HS-27A (cell line): ENCODE data around the gene ANGEL1.

Source experiments
- DNase-seq: peaks from one replicate; pipeline ENCODE4 v3.0.0-alpha.2; 2012; ENCODE audit warnings: low read depth, missing footprints

Gene ANGEL1

DNA sequence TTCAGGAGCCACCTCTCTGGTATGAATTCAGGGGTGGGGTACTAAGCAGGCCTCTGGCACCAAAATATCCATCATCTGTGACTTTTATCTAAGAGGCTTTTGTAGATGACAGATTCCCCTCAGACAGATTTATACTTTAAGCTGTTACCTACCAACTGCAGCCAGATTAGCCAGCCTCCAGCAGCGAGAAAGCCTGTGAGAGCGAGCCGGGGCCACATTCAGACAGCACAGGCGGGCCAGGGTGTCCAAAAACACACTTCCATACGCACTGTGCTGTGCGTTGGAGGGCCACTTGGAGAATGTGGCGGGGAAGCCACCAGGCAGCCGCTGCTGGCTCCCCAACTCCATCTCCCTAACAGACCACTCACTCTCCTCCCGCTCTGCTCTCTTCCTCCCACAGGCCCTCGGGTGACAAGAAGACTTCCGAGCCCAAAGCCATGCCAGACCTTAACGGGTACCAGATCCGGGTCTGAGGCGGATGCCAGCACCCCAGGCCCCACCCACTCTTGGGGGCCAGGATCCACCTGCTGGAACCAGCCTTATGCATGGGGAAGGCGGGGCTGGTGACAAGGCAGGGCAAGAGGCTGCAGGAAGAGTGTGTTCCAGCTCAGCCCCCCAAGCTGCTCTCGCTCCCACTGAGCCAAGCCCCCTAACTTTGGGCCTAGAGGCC, 34.0 kb downstream of the ANGEL1 start:
- no peak for DNase-seq

DNA sequence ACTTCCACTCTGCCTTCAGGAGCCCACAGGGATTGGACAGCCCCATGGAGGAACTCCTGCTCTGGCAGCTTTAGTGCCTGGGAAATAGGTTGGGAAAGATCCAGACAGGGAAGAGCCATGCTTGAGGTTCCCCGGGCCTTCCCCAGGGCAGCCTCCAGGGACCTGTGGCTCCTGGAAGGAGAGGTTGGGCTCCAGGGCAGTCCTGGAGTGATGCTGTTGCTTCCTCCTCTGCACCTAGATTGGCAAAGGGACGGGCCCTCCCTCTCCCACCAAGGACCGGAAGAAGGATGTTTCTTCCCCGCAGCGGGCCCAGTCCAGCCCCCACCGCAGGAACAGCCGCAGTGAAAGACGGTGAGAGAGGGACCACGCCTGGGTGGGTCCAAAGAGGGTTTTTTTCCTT, 35.0 kb downstream of the ANGEL1 start:
- DNase-seq = no peak

DNA sequence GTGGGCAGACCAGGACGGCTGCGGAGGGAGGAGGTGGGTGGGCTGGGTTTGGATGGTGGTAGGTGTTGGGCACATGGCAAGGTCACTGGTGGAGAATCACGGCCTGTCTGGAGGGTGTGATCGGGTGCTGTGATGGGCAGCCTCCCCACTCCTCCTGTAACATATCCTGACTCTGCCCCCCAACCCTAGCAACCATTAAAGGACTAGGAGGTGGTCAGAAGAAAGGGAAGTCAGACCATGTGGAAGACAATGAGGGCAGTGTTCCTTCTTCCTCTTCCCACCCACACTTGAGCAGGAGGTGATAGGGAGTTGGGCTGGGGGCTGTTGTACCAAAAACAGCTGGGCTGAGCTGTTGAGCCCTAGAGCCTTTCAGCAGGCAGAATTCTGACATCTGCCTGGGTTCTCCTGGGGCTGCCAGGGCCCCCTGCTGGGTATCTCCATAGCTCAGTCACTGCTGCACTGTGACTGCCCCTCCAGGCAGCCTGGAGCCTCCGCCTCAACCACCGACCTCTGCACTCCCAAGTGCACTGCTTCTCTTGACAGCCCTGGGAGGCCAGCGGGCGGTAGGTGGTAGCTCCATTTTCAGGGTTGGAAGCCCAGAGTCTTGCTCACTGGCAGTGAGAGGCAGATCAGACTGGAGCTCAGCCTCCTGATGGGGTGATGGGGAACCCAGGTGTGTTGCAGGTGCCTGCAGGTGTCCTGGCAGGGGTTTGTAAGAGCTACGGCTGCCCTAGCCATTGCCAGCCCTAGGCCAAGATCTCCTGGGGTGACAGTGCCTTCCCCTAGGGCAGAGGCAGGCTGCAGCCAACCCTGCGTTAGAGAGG, 36.0 kb downstream of the ANGEL1 start:
- no peak for DNase-seq

DNA sequence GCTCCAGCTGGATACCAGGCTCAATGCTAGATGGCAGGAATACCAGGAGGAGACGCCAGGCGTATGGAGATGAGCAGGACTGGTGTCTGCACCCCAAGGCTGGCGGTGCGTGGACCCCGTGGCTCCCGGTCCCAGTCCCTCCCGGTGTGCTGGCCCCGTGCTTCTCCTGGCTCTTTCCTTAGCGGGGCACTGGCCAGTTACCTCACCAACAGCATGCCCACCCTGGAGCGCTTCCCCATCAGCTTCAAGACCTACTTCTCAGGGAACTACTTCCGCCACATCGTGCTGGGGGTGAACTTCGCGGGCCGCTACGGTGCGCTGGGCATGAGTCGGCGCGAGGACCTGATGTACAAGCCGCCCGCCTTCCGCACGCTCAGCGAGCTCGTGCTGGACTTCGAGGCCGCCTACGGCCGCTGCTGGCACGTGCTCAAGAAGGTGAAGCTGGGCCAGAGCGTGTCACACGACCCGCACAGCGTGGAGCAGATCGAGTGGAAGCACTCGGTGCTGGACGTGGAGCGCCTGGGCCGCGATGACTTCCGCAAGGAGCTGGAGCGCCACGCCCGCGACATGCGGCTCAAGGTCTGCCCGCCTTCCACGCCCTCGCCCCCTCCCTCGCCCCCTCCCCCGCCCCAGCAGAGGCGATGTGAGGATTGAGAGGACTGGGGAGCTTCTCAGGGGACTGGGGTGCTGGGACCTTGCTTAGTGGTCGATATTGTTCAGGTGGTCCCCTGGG, 36.8 kb downstream of the ANGEL1 start:
- no peak for DNase-seq

DNA sequence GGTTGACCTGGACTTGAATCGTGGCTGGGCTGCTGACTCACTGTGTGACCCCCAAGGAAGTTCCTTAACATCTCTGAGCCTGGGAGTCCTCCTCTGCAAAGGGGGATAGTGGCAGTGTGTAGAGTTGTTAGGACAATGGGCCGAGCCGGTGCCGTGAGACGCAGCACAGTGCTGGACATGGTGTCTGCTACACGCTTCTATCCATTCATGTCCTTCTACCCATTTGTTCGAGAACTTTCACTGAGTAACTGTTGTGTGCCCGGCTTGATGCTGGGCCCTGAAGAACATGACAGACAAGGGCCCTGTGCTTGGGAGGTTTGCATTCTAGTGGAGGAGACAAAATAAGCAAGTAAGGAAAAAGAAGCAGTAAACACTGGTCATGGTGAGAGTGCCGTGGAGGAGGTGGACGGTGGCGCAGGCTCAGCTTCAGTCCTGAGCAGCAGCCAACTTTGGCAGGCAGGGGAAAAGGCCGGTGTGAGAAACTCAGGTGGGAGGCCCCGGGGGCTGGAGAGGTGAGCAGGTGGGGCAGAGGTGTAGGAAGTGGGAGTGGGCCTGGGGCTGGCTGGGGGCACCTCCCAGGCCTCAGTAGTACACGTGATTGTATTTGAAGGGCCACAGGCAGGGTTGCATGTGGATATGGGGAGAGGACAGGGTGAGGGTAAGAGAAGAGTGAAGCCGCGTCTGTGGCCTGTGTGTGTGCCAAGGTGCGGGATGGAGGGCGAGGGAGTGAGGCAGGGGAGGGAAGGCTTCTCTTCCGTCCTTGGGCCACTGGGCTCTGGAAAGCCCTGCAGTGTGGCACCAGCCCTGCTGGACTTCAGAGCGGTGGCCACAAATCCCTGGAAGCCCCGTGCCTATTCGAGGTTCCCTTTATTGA, 37.6 kb downstream of the ANGEL1 start:
- no peak for DNase-seq

DNA sequence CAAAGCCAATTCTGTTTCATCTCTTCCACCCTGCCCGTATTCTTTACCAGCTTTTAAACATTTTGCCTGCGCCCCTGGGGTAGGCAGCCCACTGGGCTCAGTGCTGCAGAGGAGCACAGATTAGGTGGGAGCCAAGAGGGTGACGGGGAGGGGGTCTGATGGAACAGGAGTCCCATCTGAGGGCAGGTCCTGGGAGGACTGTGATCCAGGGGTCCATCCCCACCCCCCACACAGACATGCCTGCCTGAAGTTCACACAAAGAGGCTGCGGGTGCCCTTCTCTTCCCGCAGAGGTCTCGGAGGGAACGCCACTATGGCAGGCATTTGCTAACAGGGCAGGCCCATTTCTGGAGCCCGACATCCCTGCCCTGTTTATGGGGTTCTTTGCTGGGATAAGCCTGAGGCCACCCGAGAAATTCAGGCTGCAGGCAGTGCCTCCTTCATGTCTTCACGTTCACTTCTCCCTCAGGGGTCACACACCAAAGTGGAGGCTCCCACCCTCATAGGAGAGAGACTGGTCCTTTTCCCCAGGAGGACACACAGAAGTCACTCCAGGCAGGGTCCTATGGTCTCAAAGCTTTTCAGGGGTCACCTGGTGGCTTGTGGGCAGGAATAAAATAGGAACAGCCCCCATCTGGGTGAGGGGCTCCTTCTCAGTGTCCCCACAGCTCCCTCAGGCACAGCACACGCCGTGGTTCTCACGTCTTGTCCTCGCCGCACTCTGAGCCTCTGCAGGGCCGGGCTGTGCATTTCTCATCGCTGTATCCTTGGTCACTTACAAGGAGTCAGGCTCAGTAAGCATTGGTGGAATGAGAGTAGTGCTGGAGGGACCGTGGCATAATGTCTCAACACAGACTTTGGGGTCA, 38.5 kb downstream of the ANGEL1 start:
- no peak for DNase-seq

DNA sequence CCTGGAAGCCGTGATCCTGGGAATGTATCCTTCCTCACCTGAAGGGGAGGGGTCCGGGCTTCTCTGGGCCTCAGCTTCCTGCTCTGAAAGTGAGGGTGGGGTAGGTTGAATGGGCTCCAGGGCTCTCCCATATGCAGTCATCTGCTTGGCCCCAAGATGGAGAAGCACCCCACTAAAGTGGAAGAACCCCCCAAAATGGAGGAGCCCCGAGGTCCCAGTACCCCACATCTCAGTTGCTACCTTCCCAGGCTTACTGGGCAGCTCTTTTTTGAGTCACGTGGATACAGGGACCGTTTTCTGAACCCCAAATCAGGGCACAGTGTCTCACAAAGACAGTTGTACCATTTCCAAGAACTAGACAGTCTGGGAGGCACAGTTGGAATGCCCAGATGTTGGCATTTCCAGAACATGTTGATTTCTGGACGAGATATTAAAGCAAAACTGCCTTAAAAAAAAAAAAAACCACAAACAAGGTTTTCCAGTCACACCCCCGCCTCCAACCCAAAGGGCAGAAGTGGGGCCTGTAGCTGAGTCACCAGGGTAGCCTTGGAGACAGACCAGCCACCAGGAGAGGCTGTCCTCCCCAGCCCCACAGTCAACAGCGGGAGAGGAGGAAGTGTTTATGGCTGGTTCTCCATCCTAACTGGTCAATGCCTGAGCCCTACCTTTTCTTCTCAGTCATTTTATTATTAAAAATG, 39.3 kb downstream of the ANGEL1 start:
- DNase-seq = peak; percentile 17

DNA sequence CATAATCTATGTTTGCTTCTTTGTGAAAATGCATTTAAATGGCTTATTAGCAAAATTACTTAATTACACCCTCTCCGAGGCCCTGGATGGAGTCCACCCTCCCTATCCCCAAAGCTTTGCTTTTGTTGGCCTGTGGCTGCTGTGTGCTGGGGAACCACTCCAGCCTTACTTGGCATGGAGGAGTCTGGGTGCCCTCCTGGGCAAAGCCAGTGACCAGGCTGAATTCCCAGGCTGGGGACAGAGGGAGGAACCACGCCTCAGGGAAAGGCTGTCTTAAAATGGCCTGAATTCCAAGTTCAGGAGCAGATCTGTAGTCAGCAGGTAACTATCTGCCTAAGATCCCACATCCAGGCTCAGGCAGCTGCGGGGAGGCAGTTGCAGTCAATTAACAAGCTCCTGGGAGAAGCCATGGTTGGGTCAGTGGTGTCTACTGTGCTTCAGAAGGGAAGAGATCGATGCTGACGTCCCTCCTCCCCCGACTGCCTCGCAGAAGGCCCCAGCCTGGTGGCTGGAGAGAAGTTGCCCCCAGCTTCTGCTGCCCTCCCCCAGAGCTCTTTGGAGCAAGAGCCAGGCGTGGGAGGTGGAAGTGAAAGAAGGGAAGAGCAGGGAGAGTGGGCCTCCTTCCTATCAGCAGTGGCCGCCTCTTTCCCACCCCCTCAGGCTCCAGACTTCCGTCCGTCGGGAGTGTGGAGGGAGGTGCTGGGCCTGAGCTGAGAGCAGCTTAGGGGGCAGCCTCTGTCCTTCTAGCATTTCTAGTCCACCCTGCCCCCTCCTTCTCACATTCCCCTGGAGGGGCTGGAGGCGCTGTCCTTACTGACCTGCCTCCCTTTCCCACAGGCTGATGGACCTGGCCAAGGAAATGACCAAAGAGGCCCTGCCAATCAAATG, 40.1 kb downstream of the ANGEL1 start:
- no peak for DNase-seq

DNA sequence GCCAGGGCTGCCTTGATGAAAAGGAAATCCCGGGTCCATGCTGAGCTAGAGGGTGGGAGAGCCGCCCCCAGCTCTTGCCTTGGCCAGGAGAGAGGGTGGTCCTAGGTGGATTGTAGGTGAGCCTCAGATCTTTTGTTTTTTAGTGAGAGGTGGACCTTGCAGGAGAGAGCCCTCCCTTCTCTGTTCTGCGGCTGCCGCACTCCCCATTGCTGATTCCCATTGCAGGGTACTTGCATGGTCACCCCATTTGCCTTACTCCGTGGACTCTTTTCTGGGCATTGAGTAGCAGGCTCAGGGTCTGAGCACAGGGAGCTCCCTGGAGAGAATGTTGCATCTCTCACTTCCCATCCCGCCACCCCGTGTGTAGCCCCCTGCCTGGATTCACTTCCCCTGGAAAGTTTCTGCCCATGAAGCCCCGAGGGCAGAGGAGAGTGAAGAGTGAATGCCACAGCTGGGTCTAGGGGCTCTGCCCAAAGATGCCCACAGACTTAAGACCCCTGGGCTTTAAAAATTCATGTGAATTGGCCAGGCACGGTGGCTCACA, 41.2 kb downstream of the ANGEL1 start:
- DNase-seq = no peak

DNA sequence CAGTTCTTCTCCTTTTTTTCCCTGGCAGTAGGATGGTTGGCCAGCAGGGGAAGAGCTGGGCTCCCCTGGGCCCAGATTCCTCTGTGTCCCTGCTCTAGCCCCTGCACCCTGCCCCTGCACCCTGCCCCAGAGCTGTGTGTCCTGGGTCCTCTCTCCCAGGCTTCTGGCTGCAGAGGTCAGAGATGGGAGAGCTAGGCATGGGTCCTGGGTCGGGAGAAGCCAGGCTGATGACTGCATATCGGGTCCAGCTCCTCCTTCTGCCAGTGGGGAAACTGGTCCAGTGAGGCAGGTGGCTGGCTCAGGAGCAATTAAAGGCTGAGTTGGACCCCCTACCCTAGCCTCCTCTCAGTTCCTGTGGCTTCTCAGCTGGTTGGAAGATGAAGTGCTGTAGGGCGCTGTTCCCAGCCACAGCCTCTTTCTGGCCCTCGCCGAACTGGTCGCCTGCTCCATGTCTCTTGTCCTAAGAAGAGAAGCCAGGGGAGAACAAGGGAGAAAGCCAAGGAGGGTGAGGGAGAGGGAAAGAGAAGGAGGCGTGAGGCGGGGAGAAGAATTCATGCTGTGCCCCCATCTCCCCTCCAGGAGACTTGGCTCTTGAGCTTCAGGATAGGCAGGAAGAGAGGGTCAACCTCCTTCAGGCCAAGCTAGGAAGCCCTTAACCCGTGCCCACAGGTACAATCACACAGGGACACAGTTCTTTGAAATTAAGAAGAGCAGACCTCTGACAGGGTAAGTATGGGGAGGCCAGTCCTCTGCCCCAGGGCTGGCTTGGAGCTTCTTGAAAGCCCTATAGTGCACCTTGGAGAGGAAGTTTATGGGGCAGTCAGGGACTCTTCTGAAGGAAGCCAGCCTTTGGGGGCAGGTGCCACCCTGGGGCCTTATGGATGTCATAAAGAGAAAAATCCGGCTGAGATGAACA, 41.9 kb downstream of the ANGEL1 start:
- DNase-seq = no peak

DNA sequence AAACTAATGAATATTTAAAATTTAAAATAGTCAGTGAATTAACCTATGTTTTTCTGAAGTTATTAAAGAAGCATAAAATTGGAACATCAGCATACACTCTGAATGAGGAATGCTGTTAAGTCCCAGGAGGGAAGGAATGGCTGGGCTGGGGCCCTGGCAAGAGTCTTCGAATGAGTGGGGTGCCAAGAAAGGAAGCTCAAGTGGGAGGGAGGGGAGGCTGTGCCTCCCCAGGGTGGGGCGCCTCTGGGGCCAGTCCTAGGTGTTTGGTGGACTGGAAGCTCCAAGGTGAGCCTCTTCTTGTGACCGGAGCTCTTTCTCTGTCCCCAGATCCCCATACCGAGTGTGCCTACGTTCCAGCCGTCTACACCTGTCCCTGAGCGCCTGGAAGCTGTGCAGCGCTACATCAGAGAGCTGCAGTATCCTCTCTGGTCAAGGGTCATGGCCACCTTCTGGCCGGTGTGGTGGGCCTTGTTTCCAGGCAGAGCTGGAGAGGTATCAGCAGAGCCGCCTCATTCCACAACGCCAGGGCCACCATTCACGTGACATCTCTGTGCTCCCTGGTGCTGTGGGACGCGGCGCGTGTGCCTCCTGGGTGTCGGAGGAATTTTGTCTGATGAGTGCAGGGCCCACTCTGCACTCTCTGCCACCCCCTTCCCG, 42.9 kb downstream of the ANGEL1 start:
- no peak for DNase-seq

DNA sequence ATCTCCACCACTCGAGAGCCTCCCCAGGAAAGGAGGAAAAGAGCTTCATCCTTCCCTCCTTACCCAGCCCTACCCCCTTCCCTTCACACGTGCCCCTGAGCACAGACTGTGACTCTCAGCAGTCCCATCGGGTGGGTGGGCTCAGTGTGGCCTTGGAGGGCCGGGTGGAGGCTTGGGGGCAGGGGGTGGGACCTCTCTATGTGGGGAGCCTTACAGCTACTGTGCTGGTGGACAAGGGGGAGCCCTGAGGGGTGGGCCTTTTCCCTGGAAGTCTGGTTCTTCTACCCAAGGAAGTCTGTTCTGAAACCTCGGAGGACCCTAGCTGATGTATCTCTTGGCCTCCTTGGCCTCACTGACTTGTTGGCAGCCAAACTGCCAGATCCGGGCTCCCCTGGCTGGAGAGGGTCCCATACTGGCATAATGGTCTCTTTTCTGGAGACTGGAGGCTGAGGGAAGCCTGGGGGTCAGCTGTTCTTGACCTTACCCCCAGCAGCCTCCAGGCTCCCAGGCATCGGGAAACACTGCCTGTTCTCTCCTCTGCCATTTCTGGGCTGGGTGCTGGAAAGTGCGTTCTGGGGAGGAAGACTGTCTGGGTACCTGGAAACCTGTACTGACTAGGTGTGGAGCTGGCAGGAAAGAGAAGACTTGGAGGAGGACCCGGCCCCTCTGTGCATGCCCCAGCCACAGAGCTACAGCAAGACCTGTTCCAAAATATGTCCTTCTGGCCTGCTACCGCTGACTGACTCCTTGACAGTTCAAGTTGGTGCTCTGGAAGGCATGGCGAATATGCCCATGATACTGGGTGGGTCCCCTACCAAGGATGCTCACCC, 43.8 kb downstream of the ANGEL1 start:
- DNase-seq = no peak

DNA sequence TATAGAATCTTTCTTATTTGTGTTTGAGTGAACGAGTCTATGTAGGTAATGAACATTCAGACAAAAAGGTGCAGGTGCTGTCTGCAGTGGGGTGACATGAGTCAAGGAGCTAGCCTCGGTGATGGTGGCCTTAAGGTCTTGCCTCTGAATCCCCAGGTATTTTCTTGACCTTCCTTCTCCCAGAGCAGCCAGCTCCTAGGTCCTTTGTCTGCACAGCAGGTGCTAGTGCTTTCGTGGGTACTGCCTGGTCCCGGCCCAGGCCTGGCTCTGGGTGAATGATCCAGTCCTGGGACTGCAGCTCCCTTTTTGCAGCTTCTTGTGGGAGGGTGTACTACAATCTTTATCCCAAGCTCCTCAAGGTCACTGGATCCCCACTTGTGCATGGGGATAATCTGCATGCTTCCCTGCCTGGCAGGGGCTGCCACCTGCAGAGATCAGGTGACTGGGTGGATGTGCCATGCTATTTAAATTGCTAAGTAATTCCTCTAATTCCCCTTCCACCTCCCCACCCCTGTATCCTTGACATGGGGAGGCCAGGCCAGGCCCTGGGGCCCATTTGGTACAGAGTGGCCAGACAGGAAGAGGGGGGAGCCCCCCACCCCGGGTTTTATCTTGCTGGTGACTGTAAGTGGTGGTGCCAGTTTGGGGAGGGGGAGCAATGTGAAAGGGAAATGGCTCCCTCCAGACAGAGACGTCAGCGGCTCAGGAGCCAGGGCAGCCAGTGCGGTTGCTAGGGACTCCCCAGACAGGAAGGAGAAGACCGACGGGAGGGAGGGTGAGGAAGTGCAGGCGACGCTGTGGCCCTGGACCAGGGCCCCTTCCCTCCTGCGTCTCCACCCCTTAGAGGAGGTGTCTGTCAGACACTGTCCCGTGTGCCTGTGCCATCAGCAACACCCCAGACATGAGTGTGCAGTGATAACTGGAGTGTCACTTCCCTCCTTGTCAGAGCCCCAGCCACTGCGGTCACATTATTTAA, 44.7 kb downstream of the ANGEL1 start:
- DNase-seq = no peak

DNA sequence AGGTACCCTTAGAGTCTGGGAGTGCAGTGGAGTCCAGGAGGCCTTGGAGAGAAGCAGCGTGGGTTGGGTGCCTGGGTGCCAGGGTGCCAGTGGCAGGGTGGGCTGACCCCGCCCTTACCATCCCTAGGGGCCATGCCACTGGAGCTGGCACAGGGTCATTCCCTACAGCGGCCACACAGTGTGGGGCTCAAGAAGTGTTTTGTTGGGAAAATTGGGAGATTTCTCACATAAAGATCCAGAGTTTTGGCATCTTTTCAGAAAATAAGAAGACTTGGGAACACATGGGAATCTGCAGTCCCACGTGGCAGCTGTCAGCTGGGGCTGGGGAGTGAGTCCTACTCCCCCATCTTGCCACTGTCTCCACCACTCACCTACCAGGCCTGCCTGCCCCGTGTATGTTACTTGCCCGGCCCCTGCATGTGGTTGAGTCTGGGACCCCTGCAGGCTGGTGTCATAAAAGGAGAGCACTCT, 47.2 kb downstream of the ANGEL1 start:
- no peak for DNase-seq
